K562 (cell line): ENCODE results near the gene MAK. TPM values are rescaled to one million over a fixed set of nuclear protein-coding genes. Genes with fewer than 3 reads are reported as not detected.

Experiments used
- BDP1 ChIP-seq: IDR thresholded peaks from 3 replicates; pipeline ENCODE4 v1.6.1; 2011; ENCODE audit not compliant: insufficient read length, insufficient read depth
- CEBPB ChIP-seq: fragments of 450-650 bp; IDR thresholded peaks from 2 replicates; pipeline ENCODE4 v1.6.1; 2016; ENCODE audit warnings: missing genetic modification characterization, missing compliant biosample characterization
- DACH1 ChIP-seq: fragments of 450-650 bp; IDR thresholded peaks from 2 replicates; pipeline ENCODE4 v1.6.1; 2018; ENCODE audit not compliant: partially characterized antibody
- ELF4 ChIP-seq: fragments of 450-650 bp; formaldehyde crosslinking; IDR thresholded peaks from 2 replicates; pipeline ENCODE4 v1.4.0; 2022; ENCODE audit warnings: missing genetic modification characterization
- EP300 ChIP-seq: IDR thresholded peaks from 2 replicates; pipeline ENCODE4 v1.6.1; 2012; ENCODE audit warnings: low read length, improper control_type of control experiment
- FOXP1 ChIP-seq: sonication (generic); formaldehyde crosslinking; IDR thresholded peaks from 2 replicates; pipeline ENCODE4 v1.8.0; 2022; ENCODE audit warnings: mild to moderate bottlenecking, missing genetic modification reagents
- HOXB6 ChIP-seq: fragments of 250-450 bp; sonication (Bioruptor Pico); IDR thresholded peaks from 2 replicates; pipeline ENCODE4 v1.5.1; 2022; ENCODE audit warnings: mild to moderate bottlenecking, borderline replicate concordance
- PRDM10 ChIP-seq: fragments of 450-650 bp; IDR thresholded peaks from 2 replicates; pipeline ENCODE4 v1.6.1; 2018; ENCODE audit not compliant: partially characterized antibody
- ZFX ChIP-seq: sonication (generic); formaldehyde crosslinking; IDR thresholded peaks from 2 replicates; pipeline ENCODE4 v1.8.0; 2022; ENCODE audit warnings: mild to moderate bottlenecking, missing genetic modification reagents, moderate library complexity
- ZNF124 ChIP-seq: sonication (generic); formaldehyde crosslinking; IDR thresholded peaks from 2 replicates; pipeline ENCODE4 v1.8.1; 2022; ENCODE audit warnings: missing genetic modification reagents
- ZNF316 ChIP-seq: fragments of 450-650 bp; IDR thresholded peaks from 2 replicates; pipeline ENCODE4 v1.6.1; 2016
- ZNF76 ChIP-seq: fragments of 250-450 bp; sonication (Bioruptor Pico); IDR thresholded peaks from 2 replicates; pipeline ENCODE4 v1.4.0; 2020; ENCODE audit warnings: mild to moderate bottlenecking, moderate library complexity, borderline replicate concordance
- polyA plus RNA-seq, 8 experiments: library from polyadenylated mRNA; depleted of rRNA in 4 of 8; stranded (reverse) in 5 of 8; unstranded in 3 of 8; fragments of >200 nt; fragmentation: Nextera tagmentation in 2 of 8; fragmentation: Illumina TruSeq in 1 of 8; extraction: Ambion mirVana in 2 of 8; extraction: Trizol in 1 of 8; gene quantifications; 2 replicates each; pipeline versions ENCODE4 v1.2.1 to v1.2.3, GENCODE V29; 2011 to 2014; ENCODE audit warnings: inconsistent platforms in 1 of 8, missing spikeins in 1 of 8
- total RNA-seq, 7 experiments: library from RNA; depleted of rRNA in 6 of 7; stranded (reverse); fragments of >200 nt in 6 of 7; fragmentation: Illumina TruSeq in 2 of 7; extraction: Trizol in 2 of 7; gene quantifications; 2 replicates each; pipeline versions ENCODE4 v1.2.1 to v1.2.3, GENCODE V29; 2011 to 2021; ENCODE audit warnings: low replicate concordance in 1 of 7
- TF ChIP-seq, protein P1 (sequence below), 2 experiments: fragments of 450-650 bp; IDR thresholded peaks; 2 replicates each; pipeline ENCODE4 v1.6.1; 2016; ENCODE audit warnings: mild to moderate bottlenecking in 2 of 2, borderline replicate concordance in 1 of 2, low read depth in 1 of 2, moderate library complexity in 1 of 2
- TF ChIP-seq, protein P2 (sequence below): fragments of 450-650 bp; IDR thresholded peaks from 2 replicates; pipeline ENCODE4 v1.6.1; 2017; ENCODE audit warnings: mild to moderate bottlenecking, moderate library complexity

MAK gene
- total and polyA plus RNA-seq, 9 of the 15 experiments (the other 6 are each of a cell fraction or from before 2014, with no cell fraction given): 0.25 to 1.1 (median 0.53) TPM

GRCh38 chr6:10837995-10838793 lies at the start of gene MAK (continued):
- peak; percentile 15 for TF ChIP-seq PRDM10
- TF ChIP-seq, protein P1, sequence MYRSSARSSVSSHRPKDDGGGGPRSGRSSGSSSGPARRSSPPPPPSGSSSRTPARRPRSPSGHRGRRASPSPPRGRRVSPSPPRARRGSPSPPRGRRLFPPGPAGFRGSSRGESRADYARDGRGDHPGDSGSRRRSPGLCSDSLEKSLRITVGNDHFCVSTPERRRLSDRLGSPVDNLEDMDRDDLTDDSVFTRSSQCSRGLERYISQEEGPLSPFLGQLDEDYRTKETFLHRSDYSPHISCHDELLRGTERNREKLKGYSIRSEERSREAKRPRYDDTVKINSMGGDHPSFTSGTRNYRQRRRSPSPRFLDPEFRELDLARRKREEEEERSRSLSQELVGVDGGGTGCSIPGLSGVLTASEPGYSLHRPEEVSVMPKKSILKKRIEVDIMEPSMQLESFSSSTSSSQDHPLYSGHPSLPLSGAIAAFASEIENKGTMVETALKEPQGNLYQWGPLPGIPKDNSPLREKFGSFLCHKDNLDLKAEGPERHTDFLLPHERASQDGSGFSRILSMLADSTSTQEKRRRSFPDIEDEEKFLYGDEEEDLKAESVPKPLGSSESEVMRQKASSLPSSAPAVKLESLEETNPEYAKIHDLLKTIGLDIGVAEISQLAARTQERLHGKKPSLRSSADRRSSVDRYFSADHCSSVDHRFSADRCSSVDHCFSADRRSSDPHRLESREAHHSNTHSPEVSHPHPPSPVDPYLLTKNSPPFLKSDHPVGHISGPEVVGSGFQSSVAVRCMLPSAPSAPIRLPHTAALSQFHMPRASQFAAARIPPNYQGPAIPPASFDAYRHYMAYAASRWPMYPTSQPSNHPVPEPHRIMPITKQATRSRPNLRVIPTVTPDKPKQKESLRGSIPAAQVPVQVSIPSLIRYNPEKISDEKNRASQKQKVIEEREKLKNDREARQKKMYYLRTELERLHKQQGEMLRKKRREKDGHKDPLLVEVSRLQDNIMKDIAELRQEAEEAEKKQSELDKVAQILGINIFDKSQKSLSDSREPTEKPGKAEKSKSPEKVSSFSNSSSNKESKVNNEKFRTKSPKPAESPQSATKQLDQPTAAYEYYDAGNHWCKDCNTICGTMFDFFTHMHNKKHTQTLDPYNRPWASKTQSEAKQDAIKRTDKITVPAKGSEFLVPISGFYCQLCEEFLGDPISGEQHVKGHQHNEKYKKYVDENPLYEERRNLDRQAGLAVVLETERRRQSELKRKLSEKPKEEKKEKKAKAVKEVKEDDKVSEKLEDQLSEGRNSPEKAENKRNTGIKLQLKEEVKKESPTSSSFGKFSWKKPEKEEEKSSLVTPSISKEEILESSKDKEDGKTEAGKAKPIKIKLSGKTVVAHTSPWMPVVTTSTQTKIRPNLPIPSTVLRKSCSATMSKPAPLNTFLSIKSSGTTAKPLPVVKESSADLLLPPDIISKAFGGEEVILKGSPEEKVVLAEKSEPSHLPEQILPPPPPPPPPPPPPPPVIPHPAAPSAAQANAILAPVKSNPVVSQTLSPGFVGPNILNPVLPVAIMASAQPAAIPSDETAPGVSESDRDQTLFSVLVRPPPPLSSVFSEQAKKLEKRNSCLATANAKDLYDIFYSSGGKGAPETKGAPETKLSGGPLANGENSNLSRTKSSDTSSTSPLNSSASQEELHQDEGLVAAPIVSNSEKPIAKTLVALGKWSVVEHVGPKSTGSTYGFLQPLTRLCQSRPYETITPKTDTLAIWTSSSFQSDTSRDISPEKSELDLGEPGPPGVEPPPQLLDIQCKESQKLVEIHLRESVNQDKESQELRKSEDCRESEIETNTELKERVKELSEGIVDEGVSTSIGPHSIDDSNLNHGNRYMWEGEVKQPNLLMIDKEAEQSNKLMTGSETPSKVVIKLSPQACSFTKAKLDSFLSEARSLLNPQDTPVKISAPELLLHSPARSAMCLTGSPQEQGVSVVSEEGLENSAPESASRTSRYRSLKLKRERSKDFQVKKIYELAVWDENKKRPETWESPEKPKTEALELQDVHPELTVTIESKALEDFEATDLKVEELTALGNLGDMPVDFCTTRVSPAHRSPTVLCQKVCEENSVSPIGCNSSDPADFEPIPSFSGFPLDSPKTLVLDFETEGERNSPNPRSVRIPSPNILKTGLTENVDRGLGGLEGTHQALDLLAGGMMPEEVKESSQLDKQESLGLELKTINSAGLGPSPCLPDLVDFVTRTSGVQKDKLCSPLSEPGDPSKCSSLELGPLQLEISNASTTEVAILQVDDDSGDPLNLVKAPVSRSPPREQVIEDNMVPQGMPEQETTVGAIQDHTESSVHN (IDR thresholded peaks at IDR 0.05; ENCODE audit: borderline replicate concordance in 1 of 2, low read depth in 1 of 2): no peak
- peak; percentile 61 for TF ChIP-seq CEBPB (tag)
- no peak for TF ChIP-seq BDP1
- TF ChIP-seq ZNF316: no peak
- peak; percentile 90 for TF ChIP-seq FOXP1 (CRISPR knock-in tag)
- peak; percentile 73 for TF ChIP-seq ZFX (CRISPR knock-in tag)
- peak; percentile 3; the same call in 1 of the 2 replicates for TF ChIP-seq EP300
- peak; percentile 47; the same call in 1 of the 2 replicates for TF ChIP-seq ELF4 (CRISPR knock-in tag)
- no peak for TF ChIP-seq HOXB6 (CRISPR knock-in tag)
- TF ChIP-seq DACH1: no peak
- TF ChIP-seq ZNF76: no peak
- TF ChIP-seq ZNF124: no peak
- TF ChIP-seq, protein P2, sequence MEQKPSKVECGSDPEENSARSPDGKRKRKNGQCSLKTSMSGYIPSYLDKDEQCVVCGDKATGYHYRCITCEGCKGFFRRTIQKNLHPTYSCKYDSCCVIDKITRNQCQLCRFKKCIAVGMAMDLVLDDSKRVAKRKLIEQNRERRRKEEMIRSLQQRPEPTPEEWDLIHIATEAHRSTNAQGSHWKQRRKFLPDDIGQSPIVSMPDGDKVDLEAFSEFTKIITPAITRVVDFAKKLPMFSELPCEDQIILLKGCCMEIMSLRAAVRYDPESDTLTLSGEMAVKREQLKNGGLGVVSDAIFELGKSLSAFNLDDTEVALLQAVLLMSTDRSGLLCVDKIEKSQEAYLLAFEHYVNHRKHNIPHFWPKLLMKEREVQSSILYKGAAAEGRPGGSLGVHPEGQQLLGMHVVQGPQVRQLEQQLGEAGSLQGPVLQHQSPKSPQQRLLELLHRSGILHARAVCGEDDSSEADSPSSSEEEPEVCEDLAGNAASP: no peak
